K562 treated with DMSO at 1 percent for 4 hours (cell line): ENCODE results near the gene UBE2Q1. TPM values are rescaled to one million over a fixed set of nuclear protein-coding genes. Genes with fewer than 3 reads are reported as not detected.

Experiments used
- total RNA-seq: library from RNA; unstranded; fragments of 300-600 nt; gene quantifications from 2 replicates; pipeline ENCODE4 v1.2.3, GENCODE V29; 2022; ENCODE audit not compliant: insufficient read depth

The UBE2Q1 gene
- 38.9 and 86.9 TPM in 2 replicates for total RNA-seq

GRCh38 chr1:154557939-154558719 lies at the start of gene UBE2Q1:
Gene UBE2Q1 (minus strand): TSS chr1:154558662. CDS start chr1:154558553, 109 bp downstream.

GRCh38 chr1:154607609-154608396 lies 49.3 kb upstream of the UBE2Q1 start, which contains the start of gene ADAR:
Gene ADAR (minus strand): TSS chr1:154608186. CDS start chr1:154608006, 180 bp downstream.

GRCh38 chr1:154567386-154568156 lies 9.1 kb upstream of the UBE2Q1 start, which contains the start of gene CHRNB2:
Gene CHRNB2 (plus strand): TSS chr1:154567778. CDS start chr1:154568045, 267 bp downstream.

GRCh38 chr1:154502066-154502743 lies 56.3 kb downstream of the UBE2Q1 start, which contains the start of the genes SHE and TDRD10:
Gene SHE (minus strand): TSS chr1:154502412. CDS start chr1:154502026, 386 bp downstream.
Gene TDRD10 (plus strand): TSS chr1:154502219. CDS start chr1:154506904, 4,685 bp downstream.

Other genes with a start within 250 kb of the UBE2Q1 start
- gene AQP10, start 237.6 kb downstream of the UBE2Q1 start, total RNA-seq: 1.2 and 1.5 TPM in 2 replicates
- 16.6 and 22.7 TPM in 2 replicates for gene ATP8B2, start 233.1 kb downstream of the UBE2Q1 start, total RNA-seq
- 0.63 and 0.68 TPM in 2 replicates for gene IL6R, start 153.3 kb downstream of the UBE2Q1 start, total RNA-seq
- gene TDRD10, start 56.4 kb downstream of the UBE2Q1 start, total RNA-seq: not detected in 2 replicates
- gene SHE, start 56.2 kb downstream of the UBE2Q1 start, total RNA-seq: not detected in 2 replicates
- gene CHRNB2, start 9.1 kb upstream of the UBE2Q1 start, total RNA-seq: not detected in 2 replicates
- 52.8 and 60.9 TPM in 2 replicates for gene ADAR, start 49.5 kb upstream of the UBE2Q1 start, total RNA-seq